GM10248 (cell line): Measurements from ENCODE around the gene DHPS.

Experiments
- CTCF ChIA-PET: fragments of 300-600 bp; sonication (Branson Sonifier 250); formaldehyde crosslinking; extraction: SDS; loops from one replicate; lab custom pipeline; 2021; ENCODE audit warnings: antibody characterized with exemption; lab: Yijun Ruan, JAX
- POLR2A ChIA-PET: fragments of 350-650 bp; sonication (Branson Sonifier 250); formaldehyde crosslinking; extraction: SDS; loops from one replicate; lab custom pipeline; 2020; ENCODE audit warnings: antibody characterized with exemption; lab: Yijun Ruan, JAX
- DNase-seq: peaks from one replicate; pipeline ENCODE4 v3.0.0; 2012; ENCODE audit errors: extremely low spot score
- TF ChIP-seq, protein P1 (sequence below): IDR thresholded peaks from 2 replicates; pipeline ENCODE4 v1.5.1; 2012; ENCODE audit warnings: mild to moderate bottlenecking, low read depth; ENCODE audit errors: extremely low read depth, missing control alignments, control extremely low read depth

DHPS gene

DNA sequence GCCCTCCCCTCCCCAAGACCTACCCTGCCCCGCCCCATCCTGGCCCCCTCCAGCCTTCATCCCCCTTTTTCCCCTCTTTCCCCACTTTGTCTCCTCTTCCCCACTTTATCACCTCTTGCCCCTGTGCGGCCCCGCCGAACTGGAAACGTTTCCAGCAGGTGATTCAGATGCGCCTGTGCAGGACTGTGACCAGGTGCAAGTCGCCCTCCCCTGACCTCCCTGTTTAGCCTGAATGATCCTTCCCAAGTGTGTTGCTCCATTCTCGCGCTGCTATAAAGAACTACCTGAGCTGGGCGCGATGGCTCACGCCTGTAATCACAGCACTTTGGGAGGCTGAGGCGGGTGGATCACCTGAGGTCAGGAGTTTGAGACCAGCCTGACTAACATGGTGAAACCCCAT is 45.0 kb downstream of the DHPS start:
- ChIA-PET POLR2A (no interaction called here), CTCF (no interaction called here)
- TF ChIP-seq, protein P1, sequence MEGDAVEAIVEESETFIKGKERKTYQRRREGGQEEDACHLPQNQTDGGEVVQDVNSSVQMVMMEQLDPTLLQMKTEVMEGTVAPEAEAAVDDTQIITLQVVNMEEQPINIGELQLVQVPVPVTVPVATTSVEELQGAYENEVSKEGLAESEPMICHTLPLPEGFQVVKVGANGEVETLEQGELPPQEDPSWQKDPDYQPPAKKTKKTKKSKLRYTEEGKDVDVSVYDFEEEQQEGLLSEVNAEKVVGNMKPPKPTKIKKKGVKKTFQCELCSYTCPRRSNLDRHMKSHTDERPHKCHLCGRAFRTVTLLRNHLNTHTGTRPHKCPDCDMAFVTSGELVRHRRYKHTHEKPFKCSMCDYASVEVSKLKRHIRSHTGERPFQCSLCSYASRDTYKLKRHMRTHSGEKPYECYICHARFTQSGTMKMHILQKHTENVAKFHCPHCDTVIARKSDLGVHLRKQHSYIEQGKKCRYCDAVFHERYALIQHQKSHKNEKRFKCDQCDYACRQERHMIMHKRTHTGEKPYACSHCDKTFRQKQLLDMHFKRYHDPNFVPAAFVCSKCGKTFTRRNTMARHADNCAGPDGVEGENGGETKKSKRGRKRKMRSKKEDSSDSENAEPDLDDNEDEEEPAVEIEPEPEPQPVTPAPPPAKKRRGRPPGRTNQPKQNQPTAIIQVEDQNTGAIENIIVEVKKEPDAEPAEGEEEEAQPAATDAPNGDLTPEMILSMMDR: no peak
- no peak for DNase-seq

DNA sequence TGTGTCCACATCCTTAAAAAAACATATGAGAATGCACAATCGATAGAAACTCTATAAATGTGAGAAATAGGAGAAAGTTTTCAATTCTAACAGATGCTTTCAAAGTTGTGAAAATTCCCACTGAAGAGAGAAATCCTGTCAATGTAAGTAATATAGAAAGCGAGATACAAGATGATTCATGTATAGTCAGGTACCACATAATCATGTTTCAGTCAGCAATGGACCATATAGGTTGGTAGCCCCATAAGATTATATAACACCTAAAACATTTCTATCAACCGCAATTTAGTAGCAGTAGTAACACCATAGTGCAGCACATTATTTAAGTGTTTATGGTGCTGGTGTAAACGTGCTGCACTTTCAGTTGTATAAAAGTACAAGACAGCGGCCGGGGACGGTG is 52.5 kb downstream of the DHPS start:
- TF ChIP-seq, protein P1: no peak
- CTCF ChIA-PET: no interaction called here
- no peak for DNase-seq
- POLR2A ChIA-PET: no interaction called here

DNA sequence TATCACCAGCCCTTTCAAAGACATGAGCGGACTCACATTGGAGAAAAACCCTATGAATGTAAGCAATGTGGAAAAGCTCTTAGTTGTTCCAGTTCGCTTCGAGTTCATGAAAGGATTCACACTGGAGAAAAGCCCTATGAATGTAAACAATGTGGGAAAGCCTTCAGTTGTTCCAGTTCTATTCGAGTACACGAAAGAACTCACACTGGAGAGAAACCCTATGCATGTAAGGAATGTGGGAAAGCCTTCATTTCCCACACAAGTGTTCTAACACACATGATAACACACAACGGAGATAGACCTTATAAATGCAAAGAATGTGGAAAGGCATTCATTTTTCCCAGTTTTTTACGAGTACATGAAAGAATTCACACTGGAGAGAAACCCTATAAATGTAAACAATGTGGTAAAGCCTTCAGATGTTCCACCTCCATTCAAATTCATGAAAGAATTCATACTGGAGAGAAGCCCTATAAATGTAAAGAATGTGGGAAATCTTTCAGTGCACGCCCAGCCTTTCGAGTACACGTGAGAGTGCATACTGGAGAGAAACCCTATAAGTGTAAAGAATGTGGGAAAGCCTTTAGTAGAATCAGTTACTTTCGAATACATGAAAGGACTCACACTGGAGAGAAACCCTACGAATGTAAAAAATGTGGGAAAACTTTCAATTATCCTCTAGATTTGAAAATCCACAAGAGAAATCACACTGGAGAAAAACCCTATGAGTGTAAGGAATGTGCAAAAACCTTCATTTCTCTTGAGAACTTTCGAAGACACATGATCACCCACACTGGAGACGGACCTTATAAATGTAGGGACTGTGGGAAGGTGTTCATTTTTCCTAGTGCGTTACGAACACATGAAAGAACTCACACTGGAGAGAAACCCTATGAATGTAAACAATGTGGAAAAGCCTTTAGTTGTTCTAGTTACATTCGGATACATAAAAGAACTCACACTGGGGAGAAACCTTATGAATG is 53.3 kb downstream of the DHPS start:
- TF ChIP-seq, protein P1: no peak
- no peak for DNase-seq
- ChIA-PET POLR2A (no interaction called here), CTCF (interaction anchor here (1.7 kb wide), 1 partner anchor 12 kb away, joined by 9 read pairs; no protein-coding TSS in a partner anchor)

DNA sequence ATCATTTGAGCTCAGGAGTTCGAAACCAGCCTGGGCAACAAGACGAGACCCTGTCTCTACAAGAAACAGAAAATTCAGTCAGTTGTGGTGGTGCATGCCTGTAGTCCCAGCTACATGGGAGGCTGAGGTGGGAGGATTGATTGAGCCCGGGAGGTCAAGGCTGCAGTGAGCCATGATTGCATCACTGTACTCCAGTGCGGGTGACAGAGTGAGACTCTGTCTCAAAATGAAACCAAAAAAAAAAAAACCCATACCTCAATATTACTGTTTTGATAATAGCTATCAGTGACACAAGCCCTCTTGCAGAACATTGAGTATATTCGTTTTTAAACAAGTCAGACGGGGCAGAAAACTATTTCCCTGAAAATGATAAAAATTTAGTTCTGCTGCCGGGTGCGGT is 54.7 kb downstream of the DHPS start:
- CTCF ChIA-PET: interaction anchor here (0.7 to 1.7 kb wide), 2 partner anchors 13 to 16 kb away, joined by 3 to 9 read pairs; partner anchors contain the start of genes ZNF490 and ZNF791
- TF ChIP-seq, protein P1: no peak
- no peak for DNase-seq
- POLR2A ChIA-PET: no interaction called here
